ENCODE measurements around the gene EPOP. TPM values are rescaled to one million over a fixed set of nuclear protein-coding genes. Genes with fewer than 3 reads are reported as not detected.

The EPOP gene
- total and polyA plus RNA-seq, 2 of the 13 experiments (the other 11 are each of a cell fraction or from before 2014, with no cell fraction given) = 14.7 to 37.8 TPM

GRCh38 chr17:38706505-38707216 is 31.9 kb upstream of the EPOP start (continued):
- TF ChIP-seq SPEN (CRISPR knock-in tag; IDR thresholded peaks at IDR 0.05; ENCODE audit: low read depth) = no peak
- TF ChIP-seq ZFY (CRISPR knock-in tag; IDR thresholded peaks at IDR 0.05) = no peak; the same call in 1 of the 2 replicates
- no peak for TF ChIP-seq HNF4G (IDR thresholded peaks at IDR 0.05; ENCODE audit: borderline replicate concordance, low read depth, low read length)
- TF ChIP-seq HNF4G (CRISPR knock-in tag; IDR thresholded peaks at IDR 0.05; ENCODE audit: borderline replicate concordance, low read depth) = no peak
- peak; percentile 45 for TF ChIP-seq RBFOX2 (IDR thresholded peaks at IDR 0.05; ENCODE audit: low read depth, low read length)
- TF ChIP-seq ZNF589 (CRISPR knock-in tag; conservative IDR thresholded peaks at IDR 0.05) = no peak
- no peak for TF ChIP-seq ZNF275 (CRISPR knock-in tag; IDR thresholded peaks at IDR 0.05; ENCODE audit: borderline replicate concordance)
- TF ChIP-seq LBX2 (CRISPR knock-in tag; IDR thresholded peaks at IDR 0.05; ENCODE audit: borderline replicate concordance) = no peak
- no peak for TF ChIP-seq TEAD2 (CRISPR knock-in tag; IDR thresholded peaks at IDR 0.05)
- TF ChIP-seq ZNF746 (CRISPR knock-in tag; IDR thresholded peaks at IDR 0.05) = no peak
- TF ChIP-seq EZH2 (conservative IDR thresholded peaks at IDR 0.05; ENCODE audit: low read depth, low read length) = no peak
- TF ChIP-seq ZNF839 (CRISPR knock-in tag; IDR thresholded peaks at IDR 0.05; ENCODE audit: borderline replicate concordance) = no peak
- TF ChIP-seq HNRNPL (IDR thresholded peaks at IDR 0.05; ENCODE audit: low read depth, low read length) = no peak
- TF ChIP-seq MED1 (CRISPR knock-in tag; IDR thresholded peaks at IDR 0.05) = no peak
- TF ChIP-seq IRF2 (CRISPR knock-in tag; IDR thresholded peaks at IDR 0.05) = 0 out of 2 replicates have a peak, but pooled peaks have one; percentile 44
- TF ChIP-seq PRMT3 (CRISPR knock-in tag; IDR thresholded peaks at IDR 0.05; ENCODE audit: borderline replicate concordance, low read depth) = no peak
- TF ChIP-seq ZNF34 (CRISPR knock-in tag; IDR thresholded peaks at IDR 0.05; ENCODE audit: borderline replicate concordance) = no peak
- no peak for TF ChIP-seq ISL2 (CRISPR knock-in tag; IDR thresholded peaks at IDR 0.05)
- TF ChIP-seq ZNF446 (CRISPR knock-in tag; IDR thresholded peaks at IDR 0.05) = no peak
- TF ChIP-seq ZNF598 (CRISPR knock-in tag; IDR thresholded peaks at IDR 0.05; ENCODE audit: borderline replicate concordance) = no peak
- TF ChIP-seq ZNF354B (CRISPR knock-in tag; IDR thresholded peaks at IDR 0.05) = no peak
- no peak for TF ChIP-seq TEF (CRISPR knock-in tag; IDR thresholded peaks at IDR 0.05)
- TF ChIP-seq RNF219 (CRISPR knock-in tag; IDR thresholded peaks at IDR 0.05) = no peak
- TF ChIP-seq ZBTB38 (CRISPR knock-in tag; IDR thresholded peaks at IDR 0.05) = no peak; the same call in 1 of the 2 replicates
- no peak for TF ChIP-seq SALL1 (CRISPR knock-in tag; IDR thresholded peaks at IDR 0.05)
- TF ChIP-seq MXI1 (IDR thresholded peaks at IDR 0.05; ENCODE audit: borderline replicate concordance, low read depth, low read length) = 0 out of 3 replicates have a peak, but pooled peaks have one; percentile 15
- TF ChIP-seq SMAD1 (CRISPR knock-in tag; IDR thresholded peaks at IDR 0.05; ENCODE audit: borderline replicate concordance, low read depth) = no peak
- no peak for TF ChIP-seq ZNF274 (CRISPR knock-in tag; IDR thresholded peaks at IDR 0.05)
